ENCODE results near the gene NTM.

NTM gene

DNA sequence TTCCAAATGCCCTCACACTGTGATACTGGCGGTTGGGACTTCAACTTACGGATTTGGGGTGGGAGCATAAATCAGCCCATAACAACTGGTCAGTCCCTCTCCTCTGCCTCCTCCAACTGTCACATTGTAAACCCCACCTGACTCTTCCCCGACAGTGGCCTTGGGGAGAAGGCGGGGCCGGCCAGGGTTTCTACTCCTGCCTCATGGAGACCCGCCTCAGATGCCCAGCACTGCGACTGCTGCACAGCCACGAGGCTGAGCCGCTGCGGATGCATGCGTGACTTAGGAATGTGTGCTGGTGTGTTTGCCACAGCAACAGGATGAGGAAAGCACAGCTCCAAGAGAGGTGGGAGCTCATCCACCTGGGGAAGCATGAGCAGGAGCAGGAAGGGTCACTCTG, 914.2 kb downstream of the NTM start:
- ChIA-PET POLR2A (no interaction called here), CTCF (no interaction called here)
- TF ChIP-seq LEF1 (IDR thresholded peaks at IDR 0.05; ENCODE audit: borderline replicate concordance) = no peak
- TF ChIP-seq, protein P1, sequence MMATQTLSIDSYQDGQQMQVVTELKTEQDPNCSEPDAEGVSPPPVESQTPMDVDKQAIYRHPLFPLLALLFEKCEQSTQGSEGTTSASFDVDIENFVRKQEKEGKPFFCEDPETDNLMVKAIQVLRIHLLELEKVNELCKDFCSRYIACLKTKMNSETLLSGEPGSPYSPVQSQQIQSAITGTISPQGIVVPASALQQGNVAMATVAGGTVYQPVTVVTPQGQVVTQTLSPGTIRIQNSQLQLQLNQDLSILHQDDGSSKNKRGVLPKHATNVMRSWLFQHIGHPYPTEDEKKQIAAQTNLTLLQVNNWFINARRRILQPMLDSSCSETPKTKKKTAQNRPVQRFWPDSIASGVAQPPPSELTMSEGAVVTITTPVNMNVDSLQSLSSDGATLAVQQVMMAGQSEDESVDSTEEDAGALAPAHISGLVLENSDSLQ (IDR thresholded peaks at IDR 0.05) = no peak
- TF ChIP-seq NFRKB (IDR thresholded peaks at IDR 0.05) = no peak
- no peak for TF ChIP-seq FOXM1 (IDR thresholded peaks at IDR 0.05; ENCODE audit: borderline replicate concordance)
- no peak for TF ChIP-seq L3MBTL2 (conservative IDR thresholded peaks at IDR 0.05)
- TF ChIP-seq SP1 (IDR thresholded peaks at IDR 0.05) = no peak
- no peak for TF ChIP-seq CTBP1 (IDR thresholded peaks at IDR 0.05; ENCODE audit: borderline replicate concordance)
- TF ChIP-seq ARNT (IDR thresholded peaks at IDR 0.05) = no peak
- TF ChIP-seq TARDBP (IDR thresholded peaks at IDR 0.05) = no peak
- no peak for TF ChIP-seq ZNF384 (IDR thresholded peaks at IDR 0.05)
- no peak for TF ChIP-seq SUZ12 (IDR thresholded peaks at IDR 0.05)
- no peak for TF ChIP-seq HDGF (IDR thresholded peaks at IDR 0.05; ENCODE audit: borderline replicate concordance)
- no peak for TF ChIP-seq BHLHE40 (IDR thresholded peaks at IDR 0.05; ENCODE audit: borderline replicate concordance)
- no peak for TF ChIP-seq FOXA1 (IDR thresholded peaks at IDR 0.05)
- no peak for DNase-seq (ENCODE audit: extremely low spot score)

DNA sequence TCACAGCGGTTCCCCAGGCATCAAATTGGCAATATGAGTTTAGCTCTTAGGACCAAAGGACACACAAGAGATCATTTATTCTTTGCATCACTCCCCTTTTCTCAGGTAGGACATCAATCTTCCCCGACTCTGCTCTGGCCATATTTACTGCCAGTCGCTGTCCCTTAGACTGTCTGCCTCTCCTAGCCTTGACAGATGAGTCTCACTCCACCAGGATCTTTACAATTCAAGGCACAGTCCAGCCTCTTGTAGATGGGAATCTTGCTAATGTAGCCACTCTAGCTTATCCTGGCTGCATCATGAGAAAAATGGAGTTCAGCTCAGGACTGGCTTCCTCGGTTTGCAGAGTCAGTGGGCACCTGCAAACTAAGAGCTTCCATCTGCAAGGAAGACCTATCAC, 915.2 kb downstream of the NTM start:
- DNase-seq (ENCODE audit: extremely low spot score) = no peak
- TF ChIP-seq L3MBTL2 (conservative IDR thresholded peaks at IDR 0.05) (no peak), NFRKB (IDR thresholded peaks at IDR 0.05) (no peak), HDGF (IDR thresholded peaks at IDR 0.05; ENCODE audit: borderline replicate concordance) (no peak), ARNT (IDR thresholded peaks at IDR 0.05) (no peak), ELF4 (IDR thresholded peaks at IDR 0.05) (no peak), TARDBP (IDR thresholded peaks at IDR 0.05) (no peak), BHLHE40 (IDR thresholded peaks at IDR 0.05; ENCODE audit: borderline replicate concordance) (no peak), ZNF384 (IDR thresholded peaks at IDR 0.05) (no peak), FOXK2 (IDR thresholded peaks at IDR 0.05) (no peak), FOXM1 (IDR thresholded peaks at IDR 0.05; ENCODE audit: borderline replicate concordance) (no peak), SUZ12 (IDR thresholded peaks at IDR 0.05) (no peak), CTBP1 (IDR thresholded peaks at IDR 0.05; ENCODE audit: borderline replicate concordance) (no peak), LEF1 (IDR thresholded peaks at IDR 0.05; ENCODE audit: borderline replicate concordance) (no peak)
- TF ChIP-seq, protein P1 (IDR thresholded peaks at IDR 0.05) = no peak
- CTCF ChIA-PET = no interaction called here
- POLR2A ChIA-PET = no interaction called here

DNA sequence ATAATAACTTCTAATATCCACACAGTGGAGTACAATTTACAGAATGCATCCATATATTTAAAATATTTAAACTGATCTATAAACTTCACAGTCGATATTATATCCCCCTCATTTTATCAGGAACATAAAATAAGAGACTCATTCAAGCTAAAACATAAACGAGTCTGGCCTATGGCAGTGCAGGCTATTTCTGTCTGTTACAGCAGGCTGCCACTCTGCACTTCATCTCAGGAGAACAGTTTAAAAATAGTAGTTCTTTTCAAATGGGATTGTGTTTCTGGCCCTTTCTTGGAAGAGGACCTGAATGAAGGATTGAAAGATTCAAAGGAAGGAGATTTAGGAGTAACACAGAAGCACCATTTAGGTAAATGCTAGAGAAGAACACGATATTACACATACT, 915.7 kb downstream of the NTM start:
- TF ChIP-seq HDGF (IDR thresholded peaks at IDR 0.05; ENCODE audit: borderline replicate concordance) (no peak), CTBP1 (IDR thresholded peaks at IDR 0.05; ENCODE audit: borderline replicate concordance) (no peak), FOXA1 (IDR thresholded peaks at IDR 0.05) (no peak), ZNF384 (IDR thresholded peaks at IDR 0.05) (no peak), FOXM1 (IDR thresholded peaks at IDR 0.05; ENCODE audit: borderline replicate concordance) (no peak), ARNT (IDR thresholded peaks at IDR 0.05) (no peak), NFRKB (IDR thresholded peaks at IDR 0.05) (no peak), L3MBTL2 (conservative IDR thresholded peaks at IDR 0.05) (no peak), BHLHE40 (IDR thresholded peaks at IDR 0.05; ENCODE audit: borderline replicate concordance) (no peak), SUZ12 (IDR thresholded peaks at IDR 0.05) (no peak), TARDBP (IDR thresholded peaks at IDR 0.05) (no peak), SP1 (IDR thresholded peaks at IDR 0.05) (no peak), LEF1 (IDR thresholded peaks at IDR 0.05; ENCODE audit: borderline replicate concordance) (no peak), ELF4 (IDR thresholded peaks at IDR 0.05) (no peak), FOXK2 (IDR thresholded peaks at IDR 0.05) (no peak)
- TF ChIP-seq, protein P1 (IDR thresholded peaks at IDR 0.05) = no peak
- DNase-seq (ENCODE audit: extremely low spot score) = no peak
- ChIA-PET CTCF (no interaction called here), POLR2A (no interaction called here)

DNA sequence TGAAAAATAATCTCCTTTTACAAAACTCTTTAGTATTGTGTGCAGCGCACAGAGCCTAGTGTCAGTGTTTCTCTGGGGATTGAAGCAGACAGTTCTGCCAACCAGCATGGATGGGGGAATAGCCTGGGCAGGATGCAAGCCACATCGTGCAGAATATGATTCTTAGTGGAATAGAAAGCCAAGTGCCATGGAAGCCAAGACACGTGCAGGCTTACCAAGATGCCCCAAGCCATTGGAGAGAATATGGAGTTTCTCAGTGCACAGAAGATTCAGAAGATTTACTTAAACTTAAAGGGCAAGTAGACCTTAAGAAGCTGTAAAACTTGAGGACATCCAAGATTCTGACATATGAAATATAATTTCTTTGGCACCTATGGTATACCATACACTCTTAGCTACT, 917.6 kb downstream of the NTM start:
- DNase-seq (ENCODE audit: extremely low spot score) = no peak
- ChIA-PET POLR2A (no interaction called here), CTCF (no interaction called here)
- TF ChIP-seq, protein P1 (IDR thresholded peaks at IDR 0.05) = no peak
- no peak for TF ChIP-seq FOXA1 (IDR thresholded peaks at IDR 0.05)
- no peak for TF ChIP-seq TARDBP (IDR thresholded peaks at IDR 0.05)
- no peak for TF ChIP-seq SUZ12 (IDR thresholded peaks at IDR 0.05)
- TF ChIP-seq ARNT (IDR thresholded peaks at IDR 0.05) = no peak
- TF ChIP-seq ZNF384 (IDR thresholded peaks at IDR 0.05) = no peak
- no peak for TF ChIP-seq HDGF (IDR thresholded peaks at IDR 0.05; ENCODE audit: borderline replicate concordance)
- TF ChIP-seq FOXK2 (IDR thresholded peaks at IDR 0.05) = no peak
- TF ChIP-seq ELF4 (IDR thresholded peaks at IDR 0.05) = no peak
- TF ChIP-seq SP1 (IDR thresholded peaks at IDR 0.05) = no peak
- TF ChIP-seq BHLHE40 (IDR thresholded peaks at IDR 0.05; ENCODE audit: borderline replicate concordance) = no peak
- TF ChIP-seq CTBP1 (IDR thresholded peaks at IDR 0.05; ENCODE audit: borderline replicate concordance) = no peak
- TF ChIP-seq NFRKB (IDR thresholded peaks at IDR 0.05) = no peak
- TF ChIP-seq LEF1 (IDR thresholded peaks at IDR 0.05; ENCODE audit: borderline replicate concordance) = no peak
- TF ChIP-seq FOXM1 (IDR thresholded peaks at IDR 0.05; ENCODE audit: borderline replicate concordance) = no peak
- no peak for TF ChIP-seq L3MBTL2 (conservative IDR thresholded peaks at IDR 0.05)

DNA sequence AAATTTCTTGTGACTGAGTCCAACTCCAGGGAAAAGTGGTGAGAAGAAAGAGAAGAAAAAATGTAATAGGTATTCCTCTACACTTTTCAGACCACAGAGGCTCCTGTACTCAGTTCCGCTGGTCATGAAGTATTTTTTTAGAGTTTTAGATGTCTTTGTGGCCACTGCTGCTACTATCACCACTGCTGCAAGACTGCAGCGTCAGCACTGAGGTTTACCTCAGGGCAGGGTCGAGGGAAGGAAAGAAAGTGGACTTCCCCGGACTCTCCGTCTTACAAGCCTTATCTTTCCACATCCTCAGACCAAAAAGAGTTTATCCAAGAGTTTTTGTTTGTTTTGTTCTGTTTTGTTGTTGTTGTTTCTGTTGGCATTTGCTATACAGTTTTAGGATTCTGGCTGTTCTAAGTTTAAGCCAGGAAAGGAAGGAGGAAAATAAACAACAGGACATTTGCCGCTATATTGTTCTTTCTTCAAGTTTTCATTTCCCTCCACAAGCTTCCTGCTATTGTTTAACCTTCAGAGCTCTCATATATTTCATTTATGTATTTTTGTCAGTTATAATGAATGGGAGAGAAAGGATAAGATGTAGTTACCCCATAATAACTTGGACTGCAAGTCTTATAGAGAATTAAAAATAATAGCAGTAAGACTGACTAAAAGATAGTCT, 919.3 kb downstream of the NTM start:
- TF ChIP-seq FOXK2 (IDR thresholded peaks at IDR 0.05) (no peak), LEF1 (IDR thresholded peaks at IDR 0.05; ENCODE audit: borderline replicate concordance) (no peak), CTBP1 (IDR thresholded peaks at IDR 0.05; ENCODE audit: borderline replicate concordance) (no peak), FOXA1 (IDR thresholded peaks at IDR 0.05) (no peak), TARDBP (IDR thresholded peaks at IDR 0.05) (no peak), ZNF384 (IDR thresholded peaks at IDR 0.05) (no peak), BHLHE40 (IDR thresholded peaks at IDR 0.05; ENCODE audit: borderline replicate concordance) (no peak), SUZ12 (IDR thresholded peaks at IDR 0.05) (no peak), L3MBTL2 (conservative IDR thresholded peaks at IDR 0.05) (no peak), HDGF (IDR thresholded peaks at IDR 0.05; ENCODE audit: borderline replicate concordance) (no peak), NFRKB (IDR thresholded peaks at IDR 0.05) (no peak)
- TF ChIP-seq, protein P1 (IDR thresholded peaks at IDR 0.05) = no peak
- CTCF ChIA-PET = no interaction called here
- POLR2A ChIA-PET = no interaction called here
- DNase-seq (ENCODE audit: extremely low spot score) = no peak
